Body of pancreas (tissue), 4 donors: ENCODE measurements around the gene LANCL2. TPM values are rescaled to one million over a fixed set of nuclear protein-coding genes. Genes with fewer than 3 reads are reported as not detected.

Experiments used
- ATAC-seq: fragments of 150-250 bp; one replicate; pipeline ENCODE4 v1.9.1; 2016
- DNase-seq, 4 donors: peaks; one replicate each; pipeline ENCODE4 v3.0.0-alpha.2; 2019
- H3K27ac ChIP-seq, 4 donors: fragments of 200-600 bp; sonication (generic); 1 replicate in 3 of 4; 2 replicates in 1 of 4; pipeline versions ENCODE4 v1.5.1 to v1.6.1; 2016 to 2019; ENCODE audit warnings: mild to moderate bottlenecking in 1 of 4, mixed read lengths in 1 of 4, moderate library complexity in 1 of 4
- H3K27me3 ChIP-seq, 2 donors: fragments of 200-600 bp; sonication (generic); one replicate each; pipeline ENCODE4 v1.6.0; 2016; ENCODE audit warnings: mild to moderate bottlenecking in 1 of 2
- H3K36me3 ChIP-seq, 2 donors: fragments of 200-600 bp; sonication (generic); replicated peaks in 1 of 2; 2 replicates each; pipeline ENCODE4 v1.5.1; 2016; ENCODE audit warnings: low read depth in 2 of 2; ENCODE audit not compliant: insufficient read depth in 1 of 2
- H3K4me1 ChIP-seq: fragments of 200-600 bp; sonication (generic); one replicate; pipeline ENCODE4 v1.6.0; 2016
- H3K4me3 ChIP-seq, 2 donors: fragments of 200-600 bp; sonication (generic); 1 replicate in 1 of 2; 2 replicates in 1 of 2; pipeline ENCODE4 v1.5.1; 2016 to 2019
- H3K9me3 ChIP-seq, 3 donors: fragments of 200-600 bp; sonication (generic); 1 replicate in 2 of 3; 2 replicates in 1 of 3; pipeline ENCODE4 v1.5.1; 2016
- POLR2A ChIP-seq, 3 donors: fragments of 450-650 bp; IDR thresholded peaks; one replicate each; pipeline ENCODE4 v1.6.1; 2016; ENCODE audit warnings: antibody characterized with exemption in 3 of 3, mild to moderate bottlenecking in 2 of 3
- WGBS, 2 donors: methylation state at CpG; one replicate each; pipeline ENCODE4 v1.1.5; 2017; 5-methylcytosine and 5-hydroxymethylcytosine counted together
- intact Hi-C: fragments of 100-400 bp; cut with DNase I; formaldehyde crosslinking; loops from one replicate; pipeline ENCODE4 v1.15.1; 2023
- total RNA-seq, 2 donors: library from RNA; depleted of rRNA; stranded (reverse); fragments of >200 nt; gene quantifications; one replicate each; pipeline ENCODE4 v1.1.0, GENCODE V29; 2016
- TF ChIP-seq, protein P1 (sequence below), 7 experiments: fragments of 450-650 bp in 4 of 7; fragments of 200-600 bp in 3 of 7; sonication (generic) in 3 of 7; IDR thresholded peaks; one replicate each; pipeline ENCODE4 v1.5.1; 2016 to 2019; ENCODE audit warnings: antibody characterized with exemption in 7 of 7

The LANCL2 gene
- total RNA-seq, 2 donors from 2014 or later, result 4.4 to 10.9 TPM

DNA sequence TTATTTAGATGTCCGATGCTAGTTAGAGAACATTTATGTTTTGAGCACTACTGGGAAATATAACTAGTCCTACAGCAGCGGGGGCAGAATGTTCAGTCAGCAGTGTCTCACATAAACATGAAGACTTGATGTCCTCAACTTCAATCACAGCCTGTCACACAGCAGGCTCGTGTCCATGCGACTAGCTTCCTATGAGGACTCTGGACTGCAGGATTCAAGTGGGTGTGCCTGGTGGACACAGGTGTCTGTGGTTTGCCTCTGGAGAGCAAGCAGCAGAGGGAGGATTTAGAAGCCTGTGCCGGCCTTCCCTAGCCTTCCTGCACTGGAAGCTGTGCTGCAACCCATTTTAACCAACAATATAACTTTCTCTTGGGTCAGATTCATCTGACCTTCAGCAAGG lies 30.0 kb upstream of the LANCL2 start:
- Histone ChIP-seq H3K4me3 (no peak overlapping the region), H3K9me3 (no peaks in the 10 kb centered on the region), H3K27ac (no peak overlapping the region), H3K27me3 (no peaks in the 10 kb centered on the region), H3K4me1 (no peaks in the 10 kb centered on the region), H3K36me3 (no peaks in the 10 kb centered on the region)
- TF ChIP-seq, protein P1, sequence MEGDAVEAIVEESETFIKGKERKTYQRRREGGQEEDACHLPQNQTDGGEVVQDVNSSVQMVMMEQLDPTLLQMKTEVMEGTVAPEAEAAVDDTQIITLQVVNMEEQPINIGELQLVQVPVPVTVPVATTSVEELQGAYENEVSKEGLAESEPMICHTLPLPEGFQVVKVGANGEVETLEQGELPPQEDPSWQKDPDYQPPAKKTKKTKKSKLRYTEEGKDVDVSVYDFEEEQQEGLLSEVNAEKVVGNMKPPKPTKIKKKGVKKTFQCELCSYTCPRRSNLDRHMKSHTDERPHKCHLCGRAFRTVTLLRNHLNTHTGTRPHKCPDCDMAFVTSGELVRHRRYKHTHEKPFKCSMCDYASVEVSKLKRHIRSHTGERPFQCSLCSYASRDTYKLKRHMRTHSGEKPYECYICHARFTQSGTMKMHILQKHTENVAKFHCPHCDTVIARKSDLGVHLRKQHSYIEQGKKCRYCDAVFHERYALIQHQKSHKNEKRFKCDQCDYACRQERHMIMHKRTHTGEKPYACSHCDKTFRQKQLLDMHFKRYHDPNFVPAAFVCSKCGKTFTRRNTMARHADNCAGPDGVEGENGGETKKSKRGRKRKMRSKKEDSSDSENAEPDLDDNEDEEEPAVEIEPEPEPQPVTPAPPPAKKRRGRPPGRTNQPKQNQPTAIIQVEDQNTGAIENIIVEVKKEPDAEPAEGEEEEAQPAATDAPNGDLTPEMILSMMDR (IDR thresholded peaks at IDR 0.05), result no peak
- TF ChIP-seq POLR2A (IDR thresholded peaks at IDR 0.05), result no peak
- DNase-seq, result no peak
- intact Hi-C loops, result no loop called here
- no peak for ATAC-seq
- WGBS, 2 donors, result 56 to 68% methylated on average over 5 of the region's 5 CpGs

DNA sequence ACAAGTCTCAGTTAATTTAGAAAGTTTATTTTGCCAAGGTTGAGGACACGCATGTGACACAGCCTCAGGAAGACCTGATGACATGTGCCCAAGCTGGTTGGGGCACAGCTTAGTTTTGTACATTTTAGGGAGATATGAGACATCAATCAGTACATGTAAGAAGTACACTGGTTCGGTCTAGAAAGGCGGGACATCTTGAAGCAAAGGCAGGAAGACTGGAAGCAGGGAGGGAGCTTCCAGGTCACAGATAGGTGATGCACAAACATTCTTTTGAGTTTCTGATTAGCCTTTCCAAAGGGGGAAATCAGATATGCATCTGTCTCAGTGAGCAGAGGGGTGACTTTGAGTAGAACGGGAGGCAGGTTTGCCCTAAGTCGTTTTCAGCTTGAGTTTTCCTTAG lies 29.4 kb upstream of the LANCL2 start:
- no peaks in the 10 kb centered on the region for H3K36me3 ChIP-seq
- no peak overlapping the region for H3K4me3 ChIP-seq
- no peak for ATAC-seq
- no peak for TF ChIP-seq POLR2A (IDR thresholded peaks at IDR 0.05)
- TF ChIP-seq, protein P1 (IDR thresholded peaks at IDR 0.05), result no peak
- no peaks in the 10 kb centered on the region for H3K27me3 ChIP-seq
- no peak for DNase-seq
- WGBS, 2 donors, result 61 to 72% methylated on average over 5 of the region's 5 CpGs
- H3K4me1 ChIP-seq, result no peaks in the 10 kb centered on the region
- H3K9me3 ChIP-seq, result no peaks in the 10 kb centered on the region
- intact Hi-C loops, result no loop called here
- no peak overlapping the region for H3K27ac ChIP-seq

DNA sequence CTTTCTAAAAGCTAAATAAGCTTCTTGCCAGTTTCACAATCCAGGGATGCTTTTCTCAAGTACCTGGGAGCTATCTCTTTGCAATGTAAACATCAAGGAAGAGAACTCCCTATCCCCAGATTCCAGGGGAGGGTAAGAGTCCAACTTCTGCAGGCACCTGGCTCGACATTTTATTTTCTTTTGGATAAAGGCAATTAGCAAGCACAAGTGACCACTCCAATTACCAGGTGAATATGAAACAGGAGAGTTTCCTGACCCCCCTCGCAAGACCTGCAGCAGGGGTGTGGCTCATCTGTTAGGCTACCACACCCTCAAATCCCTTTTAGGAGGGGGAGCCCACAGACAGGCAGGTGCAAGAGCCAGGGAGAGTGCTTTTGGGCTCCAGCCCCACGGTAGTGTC lies 28.6 kb upstream of the LANCL2 start:
- Histone ChIP-seq H3K4me1 (no peaks in the 10 kb centered on the region), H3K27me3 (no peaks in the 10 kb centered on the region), H3K4me3 (no peak overlapping the region), H3K36me3 (no peaks in the 10 kb centered on the region), H3K9me3 (no peaks in the 10 kb centered on the region), H3K27ac (no peak overlapping the region)
- intact Hi-C loops, result no loop called here
- ATAC-seq (no peak), DNase-seq (no peak)
- TF ChIP-seq POLR2A (IDR thresholded peaks at IDR 0.05), result no peak
- TF ChIP-seq, protein P1 (IDR thresholded peaks at IDR 0.05), result no peak
- 52 to 65% methylated on average over 2 to 3 of the region's 3 CpGs for WGBS, 2 donors

DNA sequence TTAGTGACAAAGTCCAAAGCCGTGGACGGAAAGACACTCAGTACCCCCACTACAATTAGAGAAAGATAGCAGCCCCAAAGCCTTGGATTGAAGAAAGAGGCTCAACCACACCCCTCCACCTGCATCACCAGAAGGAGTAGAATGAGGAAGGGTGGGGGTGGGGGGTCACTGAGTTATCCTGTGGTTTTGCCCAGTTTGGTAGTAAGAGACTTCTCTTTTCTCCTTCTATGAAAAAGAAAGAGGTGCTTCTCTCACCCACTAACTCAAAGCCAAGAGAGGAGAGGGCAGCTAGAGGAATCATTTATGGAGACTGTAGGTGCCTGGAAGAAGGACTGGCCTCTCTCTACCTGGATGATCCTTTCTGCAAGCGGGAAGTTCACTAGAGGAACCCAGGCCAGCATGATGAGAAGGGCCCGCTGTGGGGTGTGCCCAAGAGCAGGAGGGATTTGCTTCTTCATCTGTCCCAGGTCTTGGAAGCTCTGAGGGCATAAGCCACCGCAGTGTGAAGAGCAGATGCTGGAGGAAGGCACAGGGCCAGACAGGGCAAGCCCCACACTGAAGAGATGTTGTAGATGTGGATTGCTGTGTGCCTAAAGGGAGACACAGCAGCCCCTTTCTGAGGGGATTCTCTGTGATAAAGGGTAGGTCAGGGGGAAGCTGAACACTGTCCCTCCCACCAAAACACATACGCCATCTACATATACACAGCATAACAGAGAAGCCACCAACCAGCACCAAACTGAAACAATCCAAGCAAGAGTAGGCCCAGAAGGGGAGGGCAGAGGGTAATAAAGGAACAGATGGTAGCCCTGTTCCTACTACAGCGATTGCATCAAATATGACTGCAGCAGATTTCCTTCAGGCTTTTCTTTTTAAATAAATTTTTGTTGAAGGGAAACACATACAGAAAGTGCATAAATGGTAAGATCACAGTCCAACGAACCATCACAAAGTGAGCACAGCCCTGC lies 25.8 kb upstream of the LANCL2 start:
- H3K4me3 ChIP-seq, result no peak overlapping the region
- no peaks in the 10 kb centered on the region for H3K36me3 ChIP-seq
- no peaks in the 10 kb centered on the region for H3K4me1 ChIP-seq
- H3K27ac ChIP-seq, result no peak overlapping the region
- intact Hi-C loops, result no loop called here
- H3K27me3 ChIP-seq, result no peaks in the 10 kb centered on the region
- WGBS, 2 donors, result 64 to 65% methylated on average over 8 of the region's 8 CpGs
- TF ChIP-seq, protein P1 (IDR thresholded peaks at IDR 0.05), result no peak
- TF ChIP-seq POLR2A (IDR thresholded peaks at IDR 0.05), result no peak
- ATAC-seq (no peak), DNase-seq (no peak)
- H3K9me3 ChIP-seq, result no peaks in the 10 kb centered on the region
